Measurements from ENCODE around the gene SV2A.
"Not testable (repeated sequence)": the region's sequence is repeated elsewhere in the genome, so short reads cannot be mapped to it uniquely, and the experiment has no call there.

The SV2A gene

GRCh38 chr1:149917571-149918144, at the start of gene SV2A:
SV2A (minus strand) TSS chr1:149917844; CDS start chr1:149913840, 4,004 bp downstream.
- peaks cover 31% of the 10 kb centered on the region for H3K4me1 Mint-ChIP-seq (ENCODE audit: low read depth)
- peaks cover 10% of the 10 kb centered on the region for H3K36me3 Mint-ChIP-seq (ENCODE audit: low read depth)
- H3K27me3 Mint-ChIP-seq (ENCODE audit: low read depth) = no peaks in the 10 kb centered on the region
- peak; percentile 19 for DNase-seq (ENCODE audit: low spot score)
- H3K4me3 Mint-ChIP-seq = peak within 1 kb of the TSS; percentile 96
- H3K27ac Mint-ChIP-seq = peak within 1 kb of the TSS; percentile 83
- H3K9me3 Mint-ChIP-seq = no peaks in the 10 kb centered on the region

GRCh38 chr1:149967041-149967440, 49.4 kb upstream of the SV2A start:
- Mint-ChIP-seq H3K27me3 (ENCODE audit: low read depth) (no peaks in the 10 kb centered on the region), H3K27ac (no peak overlapping the region), H3K4me1 (ENCODE audit: low read depth) (peaks cover 8% of the 10 kb centered on the region), H3K4me3 (no peak overlapping the region), H3K36me3 (ENCODE audit: low read depth) (peaks cover 22% of the 10 kb centered on the region), H3K9me3 (no peaks in the 10 kb centered on the region)
- no peak for DNase-seq (ENCODE audit: low spot score)

- Mint-ChIP-seq H3K36me3 (ENCODE audit: low read depth) (peaks cover 22% of the 10 kb centered on the region), H3K4me1 (ENCODE audit: low read depth) (peaks cover 13% of the 10 kb centered on the region), H3K27ac (no peak overlapping the region), H3K4me3 (no peak overlapping the region), H3K27me3 (ENCODE audit: low read depth) (no peaks in the 10 kb centered on the region), H3K9me3 (no peaks in the 10 kb centered on the region)
- DNase-seq (ENCODE audit: low spot score) = no peak
Measured at GRCh38 chr1:149966405-149966804, 48.8 kb upstream of the SV2A start.

- no peaks in the 10 kb centered on the region for H3K27me3 Mint-ChIP-seq (ENCODE audit: low read depth)
- H3K4me3 Mint-ChIP-seq = no peak overlapping the region
- DNase-seq (ENCODE audit: low spot score) = no peak
- peak overlapping the region; percentile 29 for H3K27ac Mint-ChIP-seq
- H3K36me3 Mint-ChIP-seq (ENCODE audit: low read depth) = peaks cover 17% of the 10 kb centered on the region
- H3K4me1 Mint-ChIP-seq (ENCODE audit: low read depth) = peaks cover 13% of the 10 kb centered on the region
- H3K9me3 Mint-ChIP-seq = no peaks in the 10 kb centered on the region
Measured at GRCh38 chr1:149965440-149965839, 47.8 kb upstream of the SV2A start.

- DNase-seq (ENCODE audit: low spot score) = no peak
- Mint-ChIP-seq H3K27me3 (ENCODE audit: low read depth) (no peaks in the 10 kb centered on the region), H3K4me1 (ENCODE audit: low read depth) (peaks cover 13% of the 10 kb centered on the region), H3K9me3 (no peaks in the 10 kb centered on the region), H3K4me3 (no peak overlapping the region), H3K27ac (no peak overlapping the region), H3K36me3 (ENCODE audit: low read depth) (peaks cover 19% of the 10 kb centered on the region)
Measured at GRCh38 chr1:149963358-149963757, 45.7 kb upstream of the SV2A start.

GRCh38 chr1:149962736-149963135, 45.1 kb upstream of the SV2A start:
- Mint-ChIP-seq H3K4me1 (ENCODE audit: low read depth) (peaks cover 13% of the 10 kb centered on the region), H3K27me3 (ENCODE audit: low read depth) (no peaks in the 10 kb centered on the region), H3K9me3 (no peaks in the 10 kb centered on the region), H3K27ac (no peak overlapping the region), H3K4me3 (no peak overlapping the region), H3K36me3 (ENCODE audit: low read depth) (peaks cover 20% of the 10 kb centered on the region)
- no peak for DNase-seq (ENCODE audit: low spot score)

GRCh38 chr1:149962039-149962647, 44.5 kb upstream of the SV2A start:
- peak; percentile 26 for DNase-seq (ENCODE audit: low spot score)
- Mint-ChIP-seq H3K4me3 (no peak overlapping the region), H3K27me3 (ENCODE audit: low read depth) (no peaks in the 10 kb centered on the region)

GRCh38 chr1:149957548-149957947, 39.9 kb upstream of the SV2A start:
- not testable (repeated sequence) for H3K4me3 Mint-ChIP-seq; H3K9me3 Mint-ChIP-seq; H3K27me3 Mint-ChIP-seq (ENCODE audit: low read depth); H3K4me1 Mint-ChIP-seq (ENCODE audit: low read depth); H3K27ac Mint-ChIP-seq; DNase-seq (ENCODE audit: low spot score)
- peaks cover 16% of the 10 kb centered on the region for H3K36me3 Mint-ChIP-seq (ENCODE audit: low read depth)

More at GRCh38 chr1:149962039-149962647, 44.5 kb upstream of the SV2A start:
- H3K36me3 Mint-ChIP-seq (ENCODE audit: low read depth) = peaks cover 20% of the 10 kb centered on the region
- H3K4me1 Mint-ChIP-seq (ENCODE audit: low read depth) = peaks cover 13% of the 10 kb centered on the region
- no peaks in the 10 kb centered on the region for H3K9me3 Mint-ChIP-seq
- H3K27ac Mint-ChIP-seq = no peak overlapping the region

- Mint-ChIP-seq H3K27me3 (ENCODE audit: low read depth) (no peaks in the 10 kb centered on the region), H3K9me3 (no peaks in the 10 kb centered on the region), H3K4me3 (no peak overlapping the region), H3K36me3 (ENCODE audit: low read depth) (peaks cover 12% of the 10 kb centered on the region), H3K27ac (no peak overlapping the region), H3K4me1 (ENCODE audit: low read depth) (no peaks in the 10 kb centered on the region)
- no peak for DNase-seq (ENCODE audit: low spot score)
Measured at GRCh38 chr1:149949911-149950310, 32.3 kb upstream of the SV2A start.

- no peaks in the 10 kb centered on the region for H3K27me3 Mint-ChIP-seq (ENCODE audit: low read depth)
- peaks cover 5% of the 10 kb centered on the region for H3K4me1 Mint-ChIP-seq (ENCODE audit: low read depth)
- peaks cover 10% of the 10 kb centered on the region for H3K36me3 Mint-ChIP-seq (ENCODE audit: low read depth)
- H3K4me3 Mint-ChIP-seq = no peak overlapping the region
- H3K27ac Mint-ChIP-seq = no peak overlapping the region
- DNase-seq (ENCODE audit: low spot score) = no peak
- no peaks in the 10 kb centered on the region for H3K9me3 Mint-ChIP-seq
Measured at GRCh38 chr1:149945206-149945605, 27.6 kb upstream of the SV2A start.

GRCh38 chr1:149942885-149943284, 25.2 kb upstream of the SV2A start:
- no peak for DNase-seq (ENCODE audit: low spot score)
- Mint-ChIP-seq H3K36me3 (ENCODE audit: low read depth) (peaks cover 9% of the 10 kb centered on the region), H3K4me3 (no peak overlapping the region), H3K27me3 (ENCODE audit: low read depth) (no peaks in the 10 kb centered on the region), H3K4me1 (ENCODE audit: low read depth) (peaks cover 15% of the 10 kb centered on the region), H3K9me3 (no peaks in the 10 kb centered on the region), H3K27ac (no peak overlapping the region)

GRCh38 chr1:149942207-149942606, 24.6 kb upstream of the SV2A start:
- no peaks in the 10 kb centered on the region for H3K9me3 Mint-ChIP-seq
- H3K27ac Mint-ChIP-seq = no peak overlapping the region

GRCh38 chr1:149940427-149940826, 22.8 kb upstream of the SV2A start:
- DNase-seq (ENCODE audit: low spot score) = no peak
- Mint-ChIP-seq H3K4me1 (ENCODE audit: low read depth) (peaks cover 25% of the 10 kb centered on the region), H3K4me3 (no peak overlapping the region), H3K27me3 (ENCODE audit: low read depth) (no peaks in the 10 kb centered on the region), H3K9me3 (no peaks in the 10 kb centered on the region), H3K36me3 (ENCODE audit: low read depth) (peaks cover 6% of the 10 kb centered on the region), H3K27ac (no peak overlapping the region)

More at GRCh38 chr1:149942207-149942606, 24.6 kb upstream of the SV2A start:
- Mint-ChIP-seq H3K27me3 (ENCODE audit: low read depth) (no peaks in the 10 kb centered on the region), H3K4me3 (no peak overlapping the region), H3K36me3 (ENCODE audit: low read depth) (peaks cover 9% of the 10 kb centered on the region), H3K4me1 (ENCODE audit: low read depth) (peaks cover 22% of the 10 kb centered on the region)
- DNase-seq (ENCODE audit: low spot score) = no peak

GRCh38 chr1:149938668-149939003, 21.0 kb upstream of the SV2A start:
- H3K27me3 Mint-ChIP-seq (ENCODE audit: low read depth); DNase-seq (ENCODE audit: low spot score); H3K36me3 Mint-ChIP-seq (ENCODE audit: low read depth); H3K9me3 Mint-ChIP-seq: not testable (repeated sequence)
- H3K4me3 Mint-ChIP-seq = peak overlapping the region; percentile 44
- peaks cover 25% of the 10 kb centered on the region for H3K4me1 Mint-ChIP-seq (ENCODE audit: low read depth)
- H3K27ac Mint-ChIP-seq = peak overlapping the region; percentile 54

- H3K27ac Mint-ChIP-seq = peak overlapping the region; percentile 63
Measured at GRCh38 chr1:149937759-149938158, 20.1 kb upstream of the SV2A start.

More at GRCh38 chr1:149937759-149938158, 20.1 kb upstream of the SV2A start:
- Mint-ChIP-seq H3K36me3 (ENCODE audit: low read depth) (no peaks in the 10 kb centered on the region), H3K4me1 (ENCODE audit: low read depth) (peaks cover 20% of the 10 kb centered on the region), H3K9me3 (no peaks in the 10 kb centered on the region), H3K27me3 (ENCODE audit: low read depth) (no peaks in the 10 kb centered on the region), H3K4me3 (peak overlapping the region; percentile 46)
- peak; percentile 24 for DNase-seq (ENCODE audit: low spot score)

All from T-helper 2 cell treated with Interferon-gamma antibody and Interleukin-4, amounts not matched to agents 5 μg/mL and 100 μg/mL, for 36 hours (primary cell).